ENCODE results near the gene ADAM19. TPM values are rescaled to one million over a fixed set of nuclear protein-coding genes. Genes with fewer than 3 reads are reported as not detected.

ADAM19 gene
- total RNA-seq, 1 donor from 2014 or later, result 4.9 TPM

- H3K27me3 ChIP-seq, result no peaks in the 10 kb centered on the region
- H3K4me1 ChIP-seq, result no peaks in the 10 kb centered on the region
- peaks cover 0 to 10% of the 10 kb centered on the region in 2 donors for H3K36me3 ChIP-seq
- TF ChIP-seq POLR2A (IDR thresholded peaks at IDR 0.05) (no peak), POLR2AphosphoS5 (IDR thresholded peaks at IDR 0.05; ENCODE audit: insufficient read depth in 1 of 2, low read depth in 1 of 2) (no peak), CTCF (IDR thresholded peaks at IDR 0.05) (no peak)
- H3K4me3 ChIP-seq, result no peak overlapping the region
- no peak for DNase-seq (ENCODE audit: extremely low spot score in 2 of 2)
- H3K27ac ChIP-seq, result no peak overlapping the region
- intact Hi-C loops (cut with DNase I), result no loop called here
- H3K9me3 ChIP-seq, result no peaks in the 10 kb centered on the region
These were observed 104.9 kb downstream of the ADAM19 start for GRCh38 chr5:157470631-157471030.

- intact Hi-C loops (cut with DNase I), result loop anchor here (10.0 kb wide), 1 partner anchor 105 kb away; no protein-coding TSS in a partner anchor
- Histone ChIP-seq H3K9me3 (no peaks in the 10 kb centered on the region), H3K27me3 (no peaks in the 10 kb centered on the region), H3K27ac (no peak overlapping the region), H3K4me1 (peaks cover 6% of the 10 kb centered on the region), H3K4me3 (no peak overlapping the region), H3K36me3 (peaks cover 0 to 10% of the 10 kb centered on the region in 2 donors)
- DNase-seq (ENCODE audit: extremely low spot score in 2 of 2), result no peak
- TF ChIP-seq CTCF (IDR thresholded peaks at IDR 0.05) (no peak), POLR2A (IDR thresholded peaks at IDR 0.05) (no peak), POLR2AphosphoS5 (IDR thresholded peaks at IDR 0.05; ENCODE audit: insufficient read depth in 1 of 2, low read depth in 1 of 2) (no peak)
These were observed 105.9 kb downstream of the ADAM19 start for GRCh38 chr5:157469687-157470086.

DNA sequence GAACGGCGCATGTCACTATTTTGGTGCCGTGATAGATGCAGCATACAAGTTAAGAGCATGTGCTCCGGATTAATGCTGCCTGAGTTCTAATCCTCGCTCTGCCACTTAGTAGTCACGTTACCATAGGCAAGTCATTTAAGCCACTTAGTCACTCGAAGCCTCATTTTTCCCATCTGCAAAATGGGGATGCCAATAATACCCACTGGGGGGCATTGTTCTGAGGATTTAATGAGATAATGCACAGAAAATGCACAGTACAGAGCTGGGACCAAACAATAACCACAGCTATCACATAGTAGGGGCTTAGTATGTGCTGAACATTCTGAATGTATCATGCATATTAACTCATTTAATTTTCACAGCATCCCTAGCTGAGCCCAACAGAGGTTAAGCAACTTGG lies 106.5 kb downstream of the ADAM19 start:
- no peak for DNase-seq (ENCODE audit: extremely low spot score in 2 of 2)
- intact Hi-C loops (cut with DNase I), result loop anchor here (10.0 kb wide), 1 partner anchor 104 kb away; no protein-coding TSS in a partner anchor
- Histone ChIP-seq H3K9me3 (no peaks in the 10 kb centered on the region), H3K27ac (no peak overlapping the region), H3K4me3 (no peak overlapping the region), H3K36me3 (peaks cover 0 to 10% of the 10 kb centered on the region in 2 donors), H3K4me1 (peaks cover 12% of the 10 kb centered on the region), H3K27me3 (no peaks in the 10 kb centered on the region)
- TF ChIP-seq POLR2AphosphoS5 (IDR thresholded peaks at IDR 0.05; ENCODE audit: insufficient read depth in 1 of 2, low read depth in 1 of 2), result no peak
- no peak for TF ChIP-seq CTCF (IDR thresholded peaks at IDR 0.05)
- TF ChIP-seq POLR2A (IDR thresholded peaks at IDR 0.05), result no peak

GRCh38 chr5:157468293-157468965 lies 107.1 kb downstream of the ADAM19 start:
- H3K4me3 ChIP-seq, result no peak overlapping the region
- intact Hi-C loops (cut with DNase I), result loop anchor here (10.0 kb wide), 1 partner anchor 104 kb away; no protein-coding TSS in a partner anchor
- H3K4me1 ChIP-seq, result peaks cover 18% of the 10 kb centered on the region
- H3K9me3 ChIP-seq, result no peaks in the 10 kb centered on the region
- no peak for DNase-seq (ENCODE audit: extremely low spot score in 2 of 2)
- H3K27me3 ChIP-seq, result no peaks in the 10 kb centered on the region
- TF ChIP-seq CTCF (IDR thresholded peaks at IDR 0.05), result no peak
- TF ChIP-seq POLR2AphosphoS5 (IDR thresholded peaks at IDR 0.05; ENCODE audit: insufficient read depth in 1 of 2, low read depth in 1 of 2), result no peak
- no peak overlapping the region for H3K27ac ChIP-seq
- peaks cover 0 to 10% of the 10 kb centered on the region in 2 donors for H3K36me3 ChIP-seq

DNA sequence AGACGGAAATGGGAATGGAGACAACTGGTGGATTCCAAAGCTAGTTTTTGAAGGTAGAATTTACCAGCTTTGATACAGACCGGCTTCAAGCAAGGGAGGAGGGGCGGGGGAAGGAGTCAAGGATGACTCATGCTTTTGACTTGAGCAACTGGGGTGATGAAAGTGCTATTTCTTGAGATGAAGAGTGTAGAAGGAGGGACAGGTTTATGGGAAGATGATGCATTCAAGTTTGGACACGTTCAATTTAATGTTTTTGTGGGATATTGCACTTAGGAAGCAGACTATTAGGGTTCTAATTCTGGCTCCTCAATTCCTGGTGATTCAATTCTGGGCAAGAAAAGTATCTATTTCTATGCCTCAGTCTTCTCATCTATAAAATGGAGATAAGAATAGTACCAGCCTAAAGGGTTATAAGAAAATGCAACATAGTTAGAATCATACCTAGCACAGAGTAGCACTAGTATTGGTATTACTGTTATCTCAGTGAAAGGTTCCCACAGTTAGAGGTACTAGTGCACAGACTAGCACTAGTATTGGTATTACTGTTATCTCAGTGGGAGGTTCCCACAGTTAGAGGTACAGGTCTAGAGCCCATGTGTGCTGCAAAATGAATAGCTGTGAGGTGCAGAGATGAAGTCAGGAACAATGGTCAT lies 110.9 kb downstream of the ADAM19 start:
- intact Hi-C loops (cut with DNase I), result loop anchor here (10.0 kb wide), 1 partner anchor 100 kb away; no protein-coding TSS in a partner anchor
- DNase-seq (ENCODE audit: extremely low spot score in 2 of 2), result no peak
- no peak overlapping the region for H3K4me3 ChIP-seq
- H3K36me3 ChIP-seq, result no peaks in the 10 kb centered on the region
- H3K27me3 ChIP-seq, result no peaks in the 10 kb centered on the region
- peak overlapping the region; percentile 67 for H3K27ac ChIP-seq
- H3K4me1 ChIP-seq, result peaks cover 48% of the 10 kb centered on the region
- no peaks in the 10 kb centered on the region for H3K9me3 ChIP-seq
- TF ChIP-seq POLR2AphosphoS5 (IDR thresholded peaks at IDR 0.05; ENCODE audit: insufficient read depth in 1 of 2, low read depth in 1 of 2), result peak in 1 of 2 donors; percentile 80
- no peak for TF ChIP-seq CTCF (IDR thresholded peaks at IDR 0.05)
